IPS-20b (cell line): Measurements from ENCODE around the gene ROR2.

Experiments
- H3K27ac ChIP-seq: one replicate; pipeline ENCODE4 v1.5.1; 2013; ENCODE audit warnings: low read length
- H3K27me3 ChIP-seq: 2 replicates; pipeline ENCODE4 v1.6.1; 2013; ENCODE audit warnings: mild to moderate bottlenecking, low read length, inconsistent platforms; ENCODE audit not compliant: insufficient read depth
- H3K36me3 ChIP-seq: 2 replicates; pipeline ENCODE4 v1.6.1; 2013; ENCODE audit warnings: low read depth, mild to moderate bottlenecking, inconsistent platforms, low read length, moderate library complexity; ENCODE audit not compliant: insufficient read depth
- H3K4me1 ChIP-seq: 2 replicates; pipeline ENCODE4 v1.6.1; 2013; ENCODE audit warnings: mild to moderate bottlenecking, control low read depth, inconsistent platforms, low read length, moderate library complexity; ENCODE audit not compliant: insufficient read depth
- H3K4me3 ChIP-seq: 2 replicates; pipeline ENCODE4 v1.5.1; 2013; ENCODE audit warnings: mild to moderate bottlenecking, low read length, inconsistent platforms
- H3K9ac ChIP-seq: 2 replicates; pipeline ENCODE4 v1.6.1; 2013; ENCODE audit warnings: low read depth, mild to moderate bottlenecking, inconsistent platforms, low read length, moderate library complexity
- H3K9me3 ChIP-seq: 2 replicates; pipeline ENCODE4 v1.6.1; 2013; ENCODE audit warnings: mild to moderate bottlenecking, low read depth, low read length, inconsistent platforms; ENCODE audit not compliant: insufficient read depth

ROR2 gene

GRCh38 chr9:91599564-91599963 is 350.5 kb downstream of the ROR2 start:
- H3K27me3 ChIP-seq = no peaks in the 10 kb centered on the region
- no peak overlapping the region for H3K4me3 ChIP-seq
- H3K27ac ChIP-seq = no peak overlapping the region
- no peaks in the 10 kb centered on the region for H3K36me3 ChIP-seq
- no peaks in the 10 kb centered on the region for H3K4me1 ChIP-seq
- no peaks in the 10 kb centered on the region for H3K9me3 ChIP-seq
- no peak overlapping the region for H3K9ac ChIP-seq

- no peak overlapping the region for H3K27ac ChIP-seq
- no peaks in the 10 kb centered on the region for H3K9me3 ChIP-seq
- no peak overlapping the region for H3K4me3 ChIP-seq
- H3K9ac ChIP-seq = no peak overlapping the region
- H3K36me3 ChIP-seq = no peaks in the 10 kb centered on the region
- no peaks in the 10 kb centered on the region for H3K4me1 ChIP-seq
- H3K27me3 ChIP-seq = no peaks in the 10 kb centered on the region
These were observed 358.4 kb downstream of the ROR2 start for GRCh38 chr9:91591627-91592026.

- H3K36me3 ChIP-seq = no peaks in the 10 kb centered on the region
- H3K4me1 ChIP-seq = no peaks in the 10 kb centered on the region
- H3K4me3 ChIP-seq = no peak overlapping the region
- no peak overlapping the region for H3K9ac ChIP-seq
- no peaks in the 10 kb centered on the region for H3K9me3 ChIP-seq
- no peak overlapping the region for H3K27ac ChIP-seq
- no peaks in the 10 kb centered on the region for H3K27me3 ChIP-seq
These were observed 360.9 kb downstream of the ROR2 start for GRCh38 chr9:91589101-91589553.

DNA sequence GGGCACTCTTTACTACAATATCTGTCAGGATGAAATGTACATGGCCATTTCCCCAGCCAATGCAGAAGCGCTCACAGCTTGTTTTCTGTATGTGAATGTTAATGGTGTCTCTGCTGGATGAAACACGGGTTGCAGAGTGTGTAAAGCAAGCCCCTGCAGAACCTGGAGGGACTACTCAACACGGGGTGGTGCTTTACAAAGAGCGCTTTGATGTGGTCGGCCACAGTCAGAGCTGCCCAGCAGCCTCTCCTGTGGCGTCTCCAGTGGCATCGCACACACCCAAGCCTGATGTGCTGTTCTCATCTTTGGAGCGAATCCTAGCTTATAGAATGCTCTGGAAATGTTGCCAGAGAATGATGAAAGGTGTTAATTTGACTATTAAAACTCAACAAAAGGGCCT is 363.7 kb downstream of the ROR2 start:
- no peaks in the 10 kb centered on the region for H3K36me3 ChIP-seq
- H3K4me1 ChIP-seq = no peaks in the 10 kb centered on the region
- H3K27ac ChIP-seq = no peak overlapping the region
- no peaks in the 10 kb centered on the region for H3K27me3 ChIP-seq
- no peak overlapping the region for H3K4me3 ChIP-seq
- no peak overlapping the region for H3K9ac ChIP-seq
- H3K9me3 ChIP-seq = no peaks in the 10 kb centered on the region

DNA sequence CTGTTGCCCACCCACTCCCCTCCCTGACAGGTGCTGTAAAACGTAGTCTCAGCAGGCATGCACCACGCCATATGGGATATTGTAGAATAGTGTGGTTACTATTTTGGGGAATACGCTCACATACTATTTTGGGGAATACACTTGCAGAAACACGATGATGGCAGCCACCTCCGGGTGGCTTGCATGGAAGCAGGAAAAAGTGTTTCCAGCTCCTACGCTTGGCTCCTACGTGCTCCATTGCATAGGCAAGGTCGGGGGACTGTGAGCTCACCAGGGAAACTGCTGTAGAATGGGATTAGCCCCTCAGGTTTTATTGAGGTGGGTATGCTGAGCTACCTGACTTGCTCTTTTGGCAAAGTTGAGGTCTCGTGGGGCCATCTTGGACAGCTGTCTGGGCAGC is 366.1 kb downstream of the ROR2 start:
- Histone ChIP-seq H3K9ac (no peak overlapping the region), H3K36me3 (no peaks in the 10 kb centered on the region), H3K27ac (no peak overlapping the region), H3K9me3 (no peaks in the 10 kb centered on the region), H3K27me3 (no peaks in the 10 kb centered on the region), H3K4me3 (no peak overlapping the region), H3K4me1 (no peaks in the 10 kb centered on the region)

DNA sequence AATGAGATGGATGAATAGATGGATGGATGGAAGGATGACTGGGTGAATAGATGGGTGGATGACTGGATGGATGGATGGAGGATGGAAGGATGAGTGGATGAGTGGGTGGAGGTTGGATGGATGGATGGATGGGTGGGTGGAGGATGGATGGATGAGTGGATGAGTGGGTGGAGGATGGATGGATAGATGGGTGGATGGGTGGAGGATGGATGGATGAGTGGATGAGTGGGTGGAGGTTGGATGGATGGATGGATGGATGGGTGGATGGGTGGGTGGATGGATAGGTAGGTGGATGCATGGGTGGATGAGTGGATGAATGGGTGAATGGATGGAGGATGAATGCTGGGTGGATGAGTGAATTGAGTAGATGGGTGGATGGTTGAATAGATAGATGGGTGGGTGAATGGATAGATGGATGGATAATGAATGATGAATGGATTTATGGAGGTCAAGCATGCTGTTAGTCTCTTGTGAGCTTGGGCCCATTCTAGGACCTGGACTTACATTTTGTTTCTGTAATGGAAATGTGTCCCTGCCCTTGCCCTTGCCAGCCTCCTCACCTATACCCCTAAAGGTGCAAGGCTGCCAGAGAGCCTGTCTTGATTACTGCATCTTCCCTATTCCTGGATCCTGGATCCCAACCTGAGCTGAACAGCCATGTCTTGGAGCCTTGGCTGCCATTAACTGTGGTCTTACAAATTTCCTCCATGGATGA is 366.7 kb downstream of the ROR2 start:
- H3K9ac ChIP-seq = no peak overlapping the region
- H3K36me3 ChIP-seq = no peaks in the 10 kb centered on the region
- no peaks in the 10 kb centered on the region for H3K9me3 ChIP-seq
- H3K4me3 ChIP-seq = no peak overlapping the region
- H3K4me1 ChIP-seq = no peaks in the 10 kb centered on the region
- H3K27ac ChIP-seq = no peak overlapping the region
- H3K27me3 ChIP-seq = no peaks in the 10 kb centered on the region

GRCh38 chr9:91582181-91582580 is 367.8 kb downstream of the ROR2 start:
- Histone ChIP-seq H3K27me3 (no peaks in the 10 kb centered on the region), H3K4me3 (no peak overlapping the region), H3K4me1 (peaks cover 7% of the 10 kb centered on the region; the same call in 1 of the 2 replicates), H3K9me3 (no peaks in the 10 kb centered on the region), H3K36me3 (no peaks in the 10 kb centered on the region), H3K9ac (no peak overlapping the region), H3K27ac (no peak overlapping the region)

- Histone ChIP-seq H3K4me1 (peaks cover 7% of the 10 kb centered on the region; the same call in 1 of the 2 replicates), H3K27me3 (no peaks in the 10 kb centered on the region)
These were observed 369.9 kb downstream of the ROR2 start for GRCh38 chr9:91580136-91580535.

GRCh38 chr9:91578911-91579310 is 371.1 kb downstream of the ROR2 start:
- Histone ChIP-seq H3K27ac (no peak overlapping the region), H3K27me3 (no peaks in the 10 kb centered on the region), H3K4me1 (peaks cover 7% of the 10 kb centered on the region; the same call in 1 of the 2 replicates), H3K36me3 (no peaks in the 10 kb centered on the region), H3K9me3 (no peaks in the 10 kb centered on the region), H3K4me3 (no peak overlapping the region), H3K9ac (no peak overlapping the region)

More at GRCh38 chr9:91580136-91580535, 369.9 kb downstream of the ROR2 start:
- Histone ChIP-seq H3K9ac (no peak overlapping the region), H3K27ac (no peak overlapping the region), H3K4me3 (no peak overlapping the region), H3K36me3 (no peaks in the 10 kb centered on the region), H3K9me3 (no peaks in the 10 kb centered on the region)

GRCh38 chr9:91577633-91578061 is 372.4 kb downstream of the ROR2 start:
- no peak overlapping the region for H3K9ac ChIP-seq

GRCh38 chr9:91572811-91573210 is 377.2 kb downstream of the ROR2 start:
- no peak overlapping the region for H3K4me3 ChIP-seq
- peaks cover 7% of the 10 kb centered on the region; the same call in 1 of the 2 replicates for H3K4me1 ChIP-seq
- H3K27me3 ChIP-seq = no peaks in the 10 kb centered on the region
- no peaks in the 10 kb centered on the region for H3K36me3 ChIP-seq
- no peak overlapping the region for H3K27ac ChIP-seq
- H3K9me3 ChIP-seq = no peaks in the 10 kb centered on the region; the same call in 1 of the 2 replicates
- H3K9ac ChIP-seq = no peak overlapping the region

More at GRCh38 chr9:91577633-91578061, 372.4 kb downstream of the ROR2 start:
- Histone ChIP-seq H3K27ac (no peak overlapping the region), H3K4me3 (no peak overlapping the region), H3K27me3 (no peaks in the 10 kb centered on the region), H3K4me1 (peaks cover 7% of the 10 kb centered on the region; the same call in 1 of the 2 replicates), H3K36me3 (no peaks in the 10 kb centered on the region), H3K9me3 (no peaks in the 10 kb centered on the region)

- H3K9me3 ChIP-seq = no peaks in the 10 kb centered on the region; the same call in 1 of the 2 replicates
- no peak overlapping the region for H3K9ac ChIP-seq
- H3K4me3 ChIP-seq = no peak overlapping the region
- H3K27ac ChIP-seq = no peak overlapping the region
- H3K36me3 ChIP-seq = no peaks in the 10 kb centered on the region
- H3K27me3 ChIP-seq = no peaks in the 10 kb centered on the region
- H3K4me1 ChIP-seq = peaks cover 2% of the 10 kb centered on the region; the same call in 1 of the 2 replicates
These were observed 378.0 kb downstream of the ROR2 start for GRCh38 chr9:91572044-91572443.
